SK-N-SH (cell line): ENCODE measurements around the gene PDZD2.

ENCODE experiments used
- EZH2phosphoT487 ChIP-seq: fragments of 200-600 bp; sonication (generic); IDR thresholded peaks from 2 replicates; pipeline ENCODE4 v1.6.1; 2017; ENCODE audit warnings: low read depth, mixed run types, mild to moderate bottlenecking, antibody characterized with exemption, moderate library complexity, borderline replicate concordance
- NFIC ChIP-seq: IDR thresholded peaks from 2 replicates; pipeline ENCODE4 v1.4.0; 2012; ENCODE audit warnings: borderline replicate concordance
- NRF1 ChIP-seq: IDR thresholded peaks from 2 replicates; pipeline ENCODE4 v1.6.1; 2012; ENCODE audit warnings: low read depth, mild to moderate bottlenecking, low read length
- POLR2AphosphoS5 ChIP-seq: IDR thresholded peaks from 2 replicates; pipeline ENCODE4 v1.6.1; 2012; ENCODE audit warnings: low read depth, low read length
- RXRA ChIP-seq: IDR thresholded peaks from 2 replicates; pipeline ENCODE4 v1.4.0; 2012; ENCODE audit warnings: low read depth, mild to moderate bottlenecking, borderline replicate concordance
- TEAD4 ChIP-seq: IDR thresholded peaks from 2 replicates; pipeline ENCODE4 v1.4.0; 2012; ENCODE audit warnings: mild to moderate bottlenecking, borderline replicate concordance; ENCODE audit not compliant: insufficient read depth
- YY1 ChIP-seq: IDR thresholded peaks from 2 replicates; pipeline ENCODE4 v1.4.0; 2012; ENCODE audit warnings: low read depth, mild to moderate bottlenecking
- TF ChIP-seq, protein P1 (sequence below): IDR thresholded peaks from 2 replicates; pipeline ENCODE4; 2012
- TF ChIP-seq, protein P2 (sequence below): fragments of 200-600 bp; sonication (generic); IDR thresholded peaks from 2 replicates; pipeline ENCODE4 v1.6.1; 2017; ENCODE audit warnings: antibody characterized with exemption, mild to moderate bottlenecking, moderate library complexity
- TF ChIP-seq, protein P3 (sequence below): IDR thresholded peaks from 2 replicates; pipeline ENCODE4 v1.4.0; 2012; ENCODE audit warnings: low read depth, borderline replicate concordance
- TF ChIP-seq, protein P4 (sequence below): fragments of 150-350 bp; IDR thresholded peaks from 2 replicates; pipeline ENCODE4 v1.6.1; 2017; ENCODE audit warnings: antibody characterized with exemption, low read length, low read depth, borderline replicate concordance

DNA sequence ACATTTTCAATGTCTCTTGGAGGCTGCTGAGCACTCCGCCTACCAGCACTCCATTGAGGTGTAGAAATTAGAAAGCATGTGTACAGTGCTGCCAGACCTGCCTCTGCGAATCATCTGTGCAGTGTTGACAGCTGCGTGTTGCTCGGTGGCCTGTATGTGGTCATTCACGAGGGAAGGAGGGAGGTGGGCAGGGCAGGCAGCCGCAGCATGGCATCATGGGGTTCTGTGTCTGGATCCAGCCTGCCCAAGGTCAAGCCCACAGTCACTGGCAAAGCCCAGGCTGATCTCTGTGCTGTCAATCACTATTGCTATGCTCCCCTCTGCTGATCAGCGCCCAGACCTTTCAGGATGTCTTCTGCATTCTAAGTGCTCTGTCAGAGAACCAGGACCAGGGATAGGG is 8.0 kb upstream of the PDZD2 start:
- TF ChIP-seq NRF1 (no peak), EZH2phosphoT487 (no peak), NFIC (no peak), YY1 (no peak), RXRA (no peak), POLR2AphosphoS5 (no peak), TEAD4 (no peak)
- TF ChIP-seq, protein P1, sequence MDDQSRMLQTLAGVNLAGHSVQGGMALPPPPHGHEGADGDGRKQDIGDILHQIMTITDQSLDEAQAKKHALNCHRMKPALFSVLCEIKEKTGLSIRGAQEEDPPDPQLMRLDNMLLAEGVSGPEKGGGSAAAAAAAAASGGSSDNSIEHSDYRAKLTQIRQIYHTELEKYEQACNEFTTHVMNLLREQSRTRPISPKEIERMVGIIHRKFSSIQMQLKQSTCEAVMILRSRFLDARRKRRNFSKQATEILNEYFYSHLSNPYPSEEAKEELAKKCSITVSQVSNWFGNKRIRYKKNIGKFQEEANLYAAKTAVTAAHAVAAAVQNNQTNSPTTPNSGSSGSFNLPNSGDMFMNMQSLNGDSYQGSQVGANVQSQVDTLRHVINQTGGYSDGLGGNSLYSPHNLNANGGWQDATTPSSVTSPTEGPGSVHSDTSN: no peak
- TF ChIP-seq, protein P2, sequence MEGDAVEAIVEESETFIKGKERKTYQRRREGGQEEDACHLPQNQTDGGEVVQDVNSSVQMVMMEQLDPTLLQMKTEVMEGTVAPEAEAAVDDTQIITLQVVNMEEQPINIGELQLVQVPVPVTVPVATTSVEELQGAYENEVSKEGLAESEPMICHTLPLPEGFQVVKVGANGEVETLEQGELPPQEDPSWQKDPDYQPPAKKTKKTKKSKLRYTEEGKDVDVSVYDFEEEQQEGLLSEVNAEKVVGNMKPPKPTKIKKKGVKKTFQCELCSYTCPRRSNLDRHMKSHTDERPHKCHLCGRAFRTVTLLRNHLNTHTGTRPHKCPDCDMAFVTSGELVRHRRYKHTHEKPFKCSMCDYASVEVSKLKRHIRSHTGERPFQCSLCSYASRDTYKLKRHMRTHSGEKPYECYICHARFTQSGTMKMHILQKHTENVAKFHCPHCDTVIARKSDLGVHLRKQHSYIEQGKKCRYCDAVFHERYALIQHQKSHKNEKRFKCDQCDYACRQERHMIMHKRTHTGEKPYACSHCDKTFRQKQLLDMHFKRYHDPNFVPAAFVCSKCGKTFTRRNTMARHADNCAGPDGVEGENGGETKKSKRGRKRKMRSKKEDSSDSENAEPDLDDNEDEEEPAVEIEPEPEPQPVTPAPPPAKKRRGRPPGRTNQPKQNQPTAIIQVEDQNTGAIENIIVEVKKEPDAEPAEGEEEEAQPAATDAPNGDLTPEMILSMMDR: no peak
- TF ChIP-seq, protein P3, sequence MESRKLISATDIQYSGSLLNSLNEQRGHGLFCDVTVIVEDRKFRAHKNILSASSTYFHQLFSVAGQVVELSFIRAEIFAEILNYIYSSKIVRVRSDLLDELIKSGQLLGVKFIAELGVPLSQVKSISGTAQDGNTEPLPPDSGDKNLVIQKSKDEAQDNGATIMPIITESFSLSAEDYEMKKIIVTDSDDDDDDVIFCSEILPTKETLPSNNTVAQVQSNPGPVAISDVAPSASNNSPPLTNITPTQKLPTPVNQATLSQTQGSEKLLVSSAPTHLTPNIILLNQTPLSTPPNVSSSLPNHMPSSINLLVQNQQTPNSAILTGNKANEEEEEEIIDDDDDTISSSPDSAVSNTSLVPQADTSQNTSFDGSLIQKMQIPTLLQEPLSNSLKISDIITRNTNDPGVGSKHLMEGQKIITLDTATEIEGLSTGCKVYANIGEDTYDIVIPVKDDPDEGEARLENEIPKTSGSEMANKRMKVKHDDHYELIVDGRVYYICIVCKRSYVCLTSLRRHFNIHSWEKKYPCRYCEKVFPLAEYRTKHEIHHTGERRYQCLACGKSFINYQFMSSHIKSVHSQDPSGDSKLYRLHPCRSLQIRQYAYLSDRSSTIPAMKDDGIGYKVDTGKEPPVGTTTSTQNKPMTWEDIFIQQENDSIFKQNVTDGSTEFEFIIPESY: no peak
- TF ChIP-seq, protein P4, sequence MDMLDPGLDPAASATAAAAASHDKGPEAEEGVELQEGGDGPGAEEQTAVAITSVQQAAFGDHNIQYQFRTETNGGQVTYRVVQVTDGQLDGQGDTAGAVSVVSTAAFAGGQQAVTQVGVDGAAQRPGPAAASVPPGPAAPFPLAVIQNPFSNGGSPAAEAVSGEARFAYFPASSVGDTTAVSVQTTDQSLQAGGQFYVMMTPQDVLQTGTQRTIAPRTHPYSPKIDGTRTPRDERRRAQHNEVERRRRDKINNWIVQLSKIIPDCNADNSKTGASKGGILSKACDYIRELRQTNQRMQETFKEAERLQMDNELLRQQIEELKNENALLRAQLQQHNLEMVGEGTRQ: no peak
